HG03064 (cell line): Measurements from ENCODE around the gene TWIST2.

Experiments used
- ATAC-seq: cut with Tn5 transposase; IDR thresholded peaks from one replicate; pipeline ENCODE4 v1.9.1; 2021; ENCODE audit warnings: low read depth; ENCODE audit not compliant: unreplicated experiment

TWIST2 gene

DNA sequence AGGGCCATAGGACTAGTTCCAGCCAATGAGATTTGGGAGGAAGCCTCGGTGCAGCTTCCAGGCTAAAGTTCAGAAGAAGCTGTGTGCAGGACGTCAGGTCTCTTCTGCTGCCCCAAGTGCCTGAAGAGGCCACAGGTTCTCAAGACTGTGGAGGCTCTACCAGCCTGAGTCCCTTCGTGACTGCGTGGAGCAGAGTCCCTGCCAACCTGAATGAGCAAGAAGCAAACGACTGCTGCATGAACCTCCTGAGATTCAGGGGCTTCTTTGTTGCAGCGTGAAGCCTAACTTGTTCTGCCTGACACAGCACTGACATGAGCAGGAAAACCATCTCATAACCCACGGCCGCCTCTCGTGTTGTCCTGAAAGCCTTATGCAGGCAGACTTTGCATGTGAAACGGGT, 39.7 kb downstream of the TWIST2 start:
- ATAC-seq, result no peak

DNA sequence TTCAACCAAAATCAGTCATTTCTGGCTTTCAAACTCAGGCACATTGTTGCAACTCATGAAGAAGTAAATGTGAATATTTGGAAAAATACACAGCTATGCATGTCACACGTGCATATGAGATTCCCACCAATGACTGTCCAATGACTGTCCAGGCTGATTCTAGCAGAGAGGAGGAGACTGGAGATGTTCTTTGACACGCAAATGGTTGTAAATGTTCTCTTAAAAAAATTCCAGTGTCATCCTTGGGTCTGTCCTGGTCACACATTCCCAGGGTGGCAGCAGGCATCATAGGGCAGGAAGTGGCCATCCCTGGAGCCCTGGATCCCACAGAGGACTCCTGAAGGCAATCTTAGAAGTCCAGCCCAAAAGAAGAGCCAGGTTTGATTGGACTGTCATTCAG, 40.9 kb downstream of the TWIST2 start:
- ATAC-seq, result no peak

DNA sequence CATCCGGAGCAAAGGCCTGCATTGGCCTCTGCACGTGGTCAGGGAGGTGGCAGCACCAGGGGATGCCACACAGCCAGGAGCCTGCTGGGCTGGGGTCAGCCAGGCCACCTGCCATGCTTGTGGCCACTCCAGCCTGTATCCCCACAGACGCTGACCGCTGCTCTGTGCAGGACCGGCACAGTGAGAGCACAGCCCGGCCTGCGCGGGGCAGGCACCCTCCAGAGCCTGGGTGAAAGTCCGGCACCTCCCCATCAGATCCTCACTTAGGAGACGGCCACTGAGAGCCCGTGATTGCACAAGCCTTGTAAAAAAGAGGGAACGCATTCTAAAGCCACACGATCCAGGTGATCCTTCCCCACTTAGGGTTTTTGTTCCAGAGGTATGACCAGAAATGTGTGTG, 42.2 kb downstream of the TWIST2 start:
- no peak for ATAC-seq

DNA sequence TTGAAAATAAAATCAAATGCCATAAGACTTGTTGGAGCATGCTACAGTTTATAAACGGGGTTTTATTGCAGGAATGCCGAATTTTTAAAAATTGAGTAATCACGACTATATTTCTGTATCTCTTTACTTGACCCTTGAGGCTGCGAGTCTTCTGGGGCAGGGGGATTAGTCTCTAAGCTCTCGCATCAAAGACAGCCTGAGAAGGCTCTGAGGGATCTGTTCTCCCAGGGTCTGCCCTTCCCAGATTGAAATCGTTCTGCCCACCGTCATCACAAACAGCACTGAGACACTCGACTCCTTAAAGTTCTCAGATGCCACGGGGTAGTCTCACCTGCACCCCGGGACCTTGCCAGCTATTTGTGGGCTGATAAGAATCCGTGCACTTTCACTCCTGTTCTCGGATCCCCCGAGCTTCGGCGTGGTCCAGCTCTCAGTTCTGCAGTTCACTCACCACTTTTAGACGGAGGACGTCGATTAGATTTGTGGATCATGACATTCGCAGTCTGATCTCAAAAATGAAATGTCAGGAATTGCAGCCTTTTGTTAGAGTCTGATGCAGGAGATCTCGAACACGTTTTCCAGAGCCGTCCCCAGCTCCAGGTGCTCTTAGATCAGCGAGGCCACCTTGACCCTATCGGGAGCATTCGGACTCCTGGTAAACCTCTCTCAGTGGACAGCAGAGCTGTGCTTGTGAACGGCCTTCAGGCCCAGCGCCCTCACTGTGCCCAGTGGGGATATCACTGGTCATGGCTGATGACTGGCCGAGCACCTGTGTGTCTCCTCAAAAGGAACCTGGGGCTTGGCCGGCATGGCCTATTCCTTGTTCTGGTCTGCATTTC, 43.0 kb downstream of the TWIST2 start:
- ATAC-seq, result no peak

DNA sequence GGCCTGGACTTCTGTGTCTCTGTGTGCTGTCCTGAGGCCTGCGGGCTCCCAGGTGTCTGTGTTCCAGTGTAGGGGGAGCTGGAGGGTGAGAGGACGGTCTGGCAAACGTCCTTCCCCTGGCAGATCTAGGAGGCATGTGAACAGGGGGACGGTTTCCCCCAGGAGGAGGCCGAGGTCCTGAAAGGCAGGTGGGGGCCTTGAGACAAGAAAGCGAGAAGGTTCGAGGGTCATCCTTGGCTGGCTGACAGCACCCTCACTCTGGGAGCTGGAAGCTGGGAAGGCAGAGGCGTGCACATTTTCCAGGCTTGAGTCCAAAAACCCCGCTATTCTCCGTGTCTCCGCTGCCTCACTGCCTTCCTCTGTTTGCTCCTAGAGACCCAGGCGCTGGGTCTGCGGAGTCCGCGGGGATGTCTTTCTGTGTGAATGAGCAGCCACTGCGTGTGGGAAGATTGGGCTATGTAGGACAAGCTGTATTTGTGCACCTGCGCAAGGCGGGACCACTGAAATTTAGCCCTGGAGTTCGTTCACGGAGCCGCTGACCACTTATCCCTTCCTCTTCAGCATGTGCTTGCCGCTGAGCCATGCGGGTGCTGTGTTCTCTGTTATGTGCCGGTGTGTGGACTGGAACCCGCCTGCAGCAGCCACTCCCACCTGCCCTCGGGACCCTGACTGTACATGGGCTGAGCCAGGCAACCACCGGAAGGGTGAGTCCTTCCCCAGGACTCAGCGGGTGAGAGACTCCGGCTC, 43.7 kb downstream of the TWIST2 start:
- ATAC-seq, result no peak

DNA sequence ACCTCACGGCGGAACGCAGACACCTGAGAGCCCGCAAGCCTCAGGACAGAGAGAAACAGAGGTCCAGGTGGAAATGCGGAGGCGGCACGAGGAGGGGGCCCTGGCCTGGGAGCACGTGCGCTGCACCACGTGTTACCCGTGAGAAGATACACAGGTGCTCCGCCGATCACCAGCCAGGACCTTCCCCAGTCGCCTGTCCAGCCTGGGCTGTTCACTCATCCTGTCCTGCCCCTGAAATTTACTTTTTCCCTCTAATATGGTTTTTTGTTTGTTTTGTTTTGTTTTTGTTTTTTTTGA, 44.3 kb downstream of the TWIST2 start:
- no peak for ATAC-seq

DNA sequence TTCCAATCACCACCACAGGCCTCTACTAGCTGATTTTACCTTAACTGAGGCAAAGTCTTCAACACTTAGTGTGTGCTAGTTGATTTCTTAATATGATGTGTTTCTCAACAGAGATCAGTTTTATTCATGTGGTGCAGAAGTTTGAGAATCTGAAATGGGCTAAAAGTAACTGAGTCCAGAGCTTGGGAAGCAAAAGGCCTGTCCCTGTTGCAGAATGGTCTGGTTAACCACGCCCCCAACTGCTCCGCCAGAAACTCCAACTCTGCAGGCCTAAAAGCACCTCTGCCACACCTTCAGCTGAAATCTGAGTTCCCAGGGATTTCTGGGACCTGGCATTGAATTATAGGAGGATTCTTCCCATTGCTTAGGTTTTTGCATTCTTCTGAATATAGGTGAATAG, 44.9 kb downstream of the TWIST2 start:
- ATAC-seq, result no peak

DNA sequence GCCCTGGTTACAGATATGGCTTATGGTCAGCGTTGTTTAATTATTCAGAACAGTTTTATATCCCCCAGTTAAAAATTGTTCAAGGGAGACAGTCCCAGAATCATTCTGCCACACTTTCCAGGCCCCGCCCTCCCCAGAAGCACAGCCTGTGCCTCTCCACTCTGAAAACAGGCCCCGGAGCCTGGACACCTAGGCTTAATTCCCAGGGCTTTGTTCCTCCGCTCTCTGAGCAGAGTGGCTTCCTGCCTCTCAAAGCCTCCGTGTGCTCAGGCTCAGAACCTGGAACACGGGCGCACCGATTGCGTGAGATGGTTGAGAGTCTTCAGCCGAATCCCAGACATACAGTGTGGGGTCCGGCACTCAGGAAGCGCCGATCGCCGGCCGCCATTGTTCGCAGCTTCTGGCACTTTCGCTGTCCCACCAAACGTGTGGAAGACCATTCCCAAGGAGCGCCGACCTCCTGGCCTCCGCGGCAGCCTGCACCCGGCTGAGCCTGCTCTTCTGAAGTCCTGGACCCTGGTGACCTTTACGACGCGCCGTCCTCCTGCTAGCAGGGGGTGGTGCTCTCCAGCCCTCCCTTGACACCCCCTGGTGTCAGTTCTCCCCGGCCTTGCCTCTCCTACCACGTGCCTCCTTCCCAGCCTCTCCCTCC, 45.6 kb downstream of the TWIST2 start:
- no peak for ATAC-seq

DNA sequence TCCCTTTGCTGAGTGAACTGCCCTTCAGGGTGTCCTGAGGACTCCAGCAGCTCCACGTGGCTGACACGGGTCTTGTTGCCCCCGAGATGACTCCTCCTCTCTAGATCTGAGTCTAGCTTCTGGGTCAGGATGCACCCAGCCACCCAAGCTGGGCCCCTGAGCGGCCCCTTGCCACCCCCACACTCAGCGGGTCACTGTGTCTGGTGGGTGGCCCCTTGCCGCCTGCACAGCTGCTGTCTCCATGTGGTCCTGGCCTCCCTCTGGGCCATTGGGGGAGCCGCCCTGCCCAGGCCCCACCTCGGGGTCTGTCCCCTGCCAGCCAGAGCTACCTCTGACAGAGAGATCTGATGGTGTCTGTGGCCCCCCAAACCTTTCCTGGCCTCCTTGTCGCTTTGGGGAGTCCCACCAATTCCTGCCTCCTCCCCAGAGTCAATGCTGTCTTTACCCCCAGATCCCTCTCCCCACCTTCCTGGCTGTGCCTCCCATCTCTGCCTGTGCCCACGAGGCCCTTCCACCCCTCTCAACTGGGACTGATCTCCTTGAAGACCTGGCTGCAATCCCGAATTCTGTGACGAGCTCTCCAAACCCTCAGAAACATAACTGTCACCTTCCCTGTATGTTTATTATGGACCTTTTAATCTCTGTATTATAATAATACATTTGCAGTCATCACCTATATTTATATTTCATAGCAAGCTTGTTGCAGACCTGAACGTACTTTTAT, 46.5 kb downstream of the TWIST2 start:
- ATAC-seq, result no peak

DNA sequence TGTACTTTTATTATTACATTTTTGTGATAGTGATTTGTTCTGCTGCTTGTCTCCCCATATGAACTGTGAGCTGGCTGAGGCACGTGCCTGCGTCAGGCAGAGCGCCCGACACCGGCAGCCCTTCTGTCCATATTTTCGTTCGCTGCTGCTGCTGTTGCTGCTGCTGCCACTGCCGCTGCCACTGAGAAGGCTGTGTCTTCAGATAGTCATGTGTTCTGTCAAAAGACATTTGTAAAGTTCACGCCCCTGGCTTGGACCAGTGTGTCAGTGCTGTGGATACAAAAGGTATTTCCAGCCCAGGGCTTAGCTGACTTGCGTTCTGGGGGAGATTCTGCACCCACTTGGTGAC, 47.0 kb downstream of the TWIST2 start:
- ATAC-seq, result no peak

DNA sequence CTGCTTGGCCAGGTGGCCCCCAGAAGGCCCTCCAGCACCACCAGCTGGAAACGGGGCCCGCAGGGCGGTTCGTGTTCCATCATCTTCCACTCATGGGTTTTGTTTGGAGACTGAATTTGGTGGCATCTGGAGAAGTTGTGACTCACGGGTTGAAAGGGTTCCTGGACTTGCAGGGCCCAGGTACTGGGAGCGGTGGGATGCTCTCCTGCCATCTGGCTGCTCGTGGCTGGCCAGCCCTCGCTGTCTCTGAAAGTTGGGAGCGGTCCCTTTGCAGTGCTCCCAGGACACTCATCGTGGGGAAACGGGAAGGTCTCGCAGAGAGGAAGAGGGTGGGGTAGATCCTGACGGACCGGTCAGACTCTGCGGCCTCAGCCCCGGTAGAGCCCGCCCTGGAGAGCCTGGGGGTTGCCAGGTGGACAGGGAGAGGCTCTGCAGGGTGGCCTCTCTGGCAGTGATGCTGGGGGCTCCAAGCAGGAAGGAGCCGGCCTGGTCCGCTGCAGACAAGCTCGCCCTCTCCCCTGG, 47.5 kb downstream of the TWIST2 start:
- ATAC-seq, result no peak

DNA sequence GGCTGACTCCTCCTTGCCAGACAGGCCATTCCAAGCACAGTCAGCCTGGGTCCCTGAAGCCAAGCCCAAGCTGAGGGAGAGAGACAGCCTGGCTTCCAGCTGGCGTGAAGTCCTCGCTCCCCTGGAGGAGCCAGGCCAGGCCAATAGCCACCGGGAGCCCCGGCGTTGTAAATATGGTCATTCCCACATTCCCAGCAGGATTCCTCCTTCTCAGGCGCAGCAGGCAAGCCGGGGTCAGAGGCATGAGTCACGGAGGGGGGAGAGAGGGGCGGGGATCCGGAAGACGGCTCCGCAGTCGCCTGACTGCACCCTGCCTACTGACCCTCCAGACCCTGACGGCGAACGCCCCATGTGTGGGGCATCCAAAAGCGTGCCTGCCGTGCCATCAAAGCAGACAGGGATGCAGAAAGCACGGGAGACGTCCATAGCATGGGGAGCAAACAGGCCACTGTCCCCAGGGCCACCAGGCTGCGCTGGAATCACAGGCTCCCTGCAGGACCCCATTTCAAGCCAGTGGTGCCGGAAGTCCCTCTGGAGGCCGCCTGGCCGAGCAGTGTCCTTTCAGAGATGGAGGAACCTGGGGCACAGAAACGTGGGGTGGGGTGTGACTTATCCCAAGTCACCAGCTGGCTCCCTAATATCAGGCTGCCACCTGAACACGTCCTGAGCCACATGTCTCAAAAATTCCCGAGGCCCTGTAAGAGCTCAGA, 48.2 kb downstream of the TWIST2 start:
- no peak for ATAC-seq

DNA sequence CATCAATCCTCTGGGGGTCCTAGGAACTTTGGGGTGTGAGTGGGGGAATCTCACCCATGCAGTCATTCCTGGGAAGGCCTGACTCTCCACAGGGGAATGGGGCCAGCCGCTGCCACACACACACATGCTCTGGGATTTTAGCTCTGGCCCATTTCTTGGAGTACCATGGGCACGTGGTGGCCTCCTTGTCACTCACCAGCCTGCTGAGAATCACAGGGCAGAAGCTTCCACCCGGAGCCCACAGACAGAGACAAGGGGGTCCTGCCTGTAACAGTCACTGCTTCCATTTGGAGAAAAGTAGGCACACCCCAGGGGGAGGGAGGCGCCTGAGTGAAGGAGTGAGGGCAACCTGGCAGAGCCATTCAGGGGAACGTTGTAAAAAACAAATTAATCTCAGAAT, 48.8 kb downstream of the TWIST2 start:
- no peak for ATAC-seq

DNA sequence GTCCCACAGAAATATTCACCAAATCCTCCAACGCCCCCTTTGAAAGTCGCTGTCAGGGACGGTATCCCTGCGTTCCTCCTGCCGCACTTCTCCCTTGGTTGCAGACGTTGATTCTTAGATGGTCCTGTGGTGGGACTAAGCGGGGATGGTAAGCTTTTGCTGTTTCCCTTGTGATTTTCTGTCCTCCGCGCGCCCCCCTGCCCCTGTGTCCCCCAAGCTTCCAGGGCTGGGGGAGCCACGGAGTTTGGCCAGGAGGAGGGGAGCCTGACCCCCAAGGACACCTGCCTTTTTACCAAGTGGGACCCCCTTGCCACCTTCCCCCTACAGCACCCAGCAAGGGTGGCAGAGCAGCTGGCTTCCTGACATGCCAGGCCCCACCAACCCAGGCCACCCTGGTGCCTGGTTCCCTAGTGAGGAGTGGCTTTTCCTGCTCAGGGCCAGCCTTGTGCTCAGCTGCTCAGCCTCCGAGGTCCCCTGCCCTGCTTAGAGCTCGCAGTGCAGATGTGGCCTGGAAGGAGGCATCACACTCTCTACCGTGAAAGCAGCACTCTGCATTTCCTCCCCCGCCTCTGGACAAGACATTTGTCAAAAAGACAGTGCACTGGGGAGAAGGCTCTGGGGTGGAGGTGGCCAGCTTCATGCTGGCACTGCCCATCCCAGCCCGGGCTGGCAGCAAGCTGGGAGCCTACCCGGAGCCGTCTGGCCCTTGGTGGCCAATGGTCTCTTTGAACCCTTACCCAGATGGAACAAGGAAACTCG, 49.4 kb downstream of the TWIST2 start:
- ATAC-seq, result no peak

DNA sequence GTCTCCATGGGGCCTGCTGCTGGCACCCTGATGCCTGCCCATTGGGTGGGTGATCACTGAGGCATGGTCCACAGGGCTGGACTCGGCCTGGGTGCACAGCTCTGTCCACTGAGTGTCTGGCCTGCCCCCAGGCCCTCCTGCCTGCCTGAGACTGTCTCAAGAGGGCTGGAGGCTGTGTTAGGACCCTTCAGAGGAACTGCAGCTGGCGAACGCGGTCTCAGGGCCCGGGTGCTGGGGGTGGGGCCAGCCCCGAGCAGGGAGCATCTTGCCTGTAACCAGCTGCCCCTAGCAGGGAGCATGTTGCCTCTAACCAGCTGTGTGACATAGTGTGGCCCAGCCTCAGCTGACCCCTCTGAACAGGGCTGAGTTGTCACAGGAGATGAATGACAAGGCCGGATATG, 50.0 kb downstream of the TWIST2 start:
- ATAC-seq, result no peak

DNA sequence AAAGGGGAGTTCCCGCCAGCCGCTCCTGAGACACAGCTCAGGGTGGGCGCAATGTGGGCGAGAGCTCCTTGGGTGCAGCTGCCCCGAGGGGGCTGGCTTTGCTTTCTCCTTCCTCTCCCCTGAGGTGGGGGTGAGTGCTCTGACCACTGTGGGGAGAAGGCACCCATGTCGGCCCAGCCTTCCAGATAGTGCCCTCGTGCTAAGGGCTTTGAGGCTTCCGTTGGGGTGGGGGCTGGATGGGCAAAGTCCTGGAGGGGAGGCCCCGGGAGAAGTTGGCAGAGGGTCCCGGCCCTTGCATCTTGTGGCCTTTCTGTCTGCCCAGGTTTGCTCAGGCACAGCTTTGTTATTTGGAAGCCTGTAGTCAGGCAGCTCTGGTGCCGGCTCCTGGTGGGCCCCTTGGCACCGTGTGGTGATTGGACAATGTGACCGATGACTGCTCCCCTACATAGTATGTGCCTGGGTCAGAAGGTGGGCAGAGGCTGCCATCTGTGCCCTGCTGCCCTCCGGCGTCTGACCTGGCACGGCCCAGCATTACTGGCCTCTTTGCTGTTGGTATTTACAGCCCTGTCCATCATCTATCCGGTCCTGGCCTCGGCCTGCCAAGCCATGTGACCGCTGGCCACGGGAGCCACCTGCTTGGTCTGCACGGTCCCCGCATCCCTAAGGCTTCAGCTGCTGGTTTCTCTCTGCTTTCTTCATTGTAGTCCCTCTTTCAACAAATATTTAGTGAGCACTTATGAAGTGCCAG, 50.8 kb downstream of the TWIST2 start:
- ATAC-seq, result no peak

DNA sequence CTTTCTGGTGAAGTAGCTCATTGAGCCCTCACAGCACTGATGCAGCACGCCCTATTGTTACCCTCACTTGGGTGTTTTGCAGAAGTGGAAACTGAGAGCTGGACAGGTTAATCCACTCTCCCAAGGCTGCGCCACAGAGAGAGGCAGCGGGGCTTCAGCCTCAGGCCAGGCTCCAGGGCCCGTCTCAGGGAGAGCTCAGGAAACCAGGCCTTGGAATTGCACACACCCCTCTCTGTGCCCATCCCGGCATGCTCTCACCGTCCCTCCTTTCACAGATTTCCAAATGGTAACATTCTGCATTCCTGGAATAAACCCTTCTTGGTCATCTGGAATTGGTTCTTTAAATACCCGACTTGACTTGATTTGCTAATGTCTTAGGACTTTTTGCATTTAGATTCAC, 51.5 kb downstream of the TWIST2 start:
- no peak for ATAC-seq

DNA sequence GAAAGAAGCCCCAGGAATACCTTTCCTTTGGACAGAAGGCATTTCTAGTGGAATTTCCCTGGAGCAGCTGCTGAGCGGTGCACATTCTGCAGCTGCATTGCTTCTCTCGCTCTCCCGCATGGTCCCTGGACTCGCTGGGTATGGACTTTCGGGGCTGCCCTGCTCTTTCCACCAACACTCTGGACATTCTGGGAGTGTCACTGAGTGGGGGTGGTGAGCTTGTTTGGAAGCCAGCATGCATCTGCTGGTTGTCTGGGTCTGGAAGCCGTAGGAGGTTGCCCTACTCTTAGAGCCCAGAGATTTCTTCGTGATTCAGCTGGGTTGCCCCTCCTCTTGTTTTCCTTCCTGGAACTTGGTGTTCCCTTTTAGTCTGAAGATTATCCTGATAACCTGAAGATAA, 52.6 kb downstream of the TWIST2 start:
- ATAC-seq, result no peak

DNA sequence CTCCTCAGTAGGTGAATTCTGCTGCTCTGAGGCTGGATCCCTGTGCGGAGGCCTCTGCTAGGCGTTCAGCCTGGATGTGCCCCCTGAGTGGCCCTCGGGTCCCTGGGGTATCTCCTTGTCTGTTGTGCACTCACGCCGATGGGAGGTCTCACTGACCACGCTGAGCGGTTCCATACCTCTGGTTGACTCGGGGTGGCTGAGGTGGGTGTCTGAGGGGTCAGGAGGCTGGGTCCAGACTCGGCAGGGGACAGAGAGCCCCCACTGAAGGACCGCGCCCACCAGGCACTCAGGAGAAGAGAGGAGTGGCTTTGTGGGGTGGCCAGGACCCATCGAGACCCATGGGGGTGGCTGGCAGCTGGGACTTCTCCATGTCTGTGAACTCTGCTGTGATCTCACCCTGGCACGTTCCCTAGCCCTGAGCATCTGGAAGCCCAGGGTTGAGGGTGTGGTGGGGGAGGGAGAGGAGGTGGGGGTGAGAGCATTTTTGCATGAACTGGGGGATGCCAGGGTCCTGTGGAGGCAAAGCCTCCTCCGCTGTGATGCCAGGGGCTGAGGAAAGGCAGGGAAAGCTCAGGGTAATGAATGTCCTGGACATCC, 53.7 kb downstream of the TWIST2 start:
- ATAC-seq, result no peak
